ENCODE data around the gene TBC1D9B.

The TBC1D9B gene

DNA sequence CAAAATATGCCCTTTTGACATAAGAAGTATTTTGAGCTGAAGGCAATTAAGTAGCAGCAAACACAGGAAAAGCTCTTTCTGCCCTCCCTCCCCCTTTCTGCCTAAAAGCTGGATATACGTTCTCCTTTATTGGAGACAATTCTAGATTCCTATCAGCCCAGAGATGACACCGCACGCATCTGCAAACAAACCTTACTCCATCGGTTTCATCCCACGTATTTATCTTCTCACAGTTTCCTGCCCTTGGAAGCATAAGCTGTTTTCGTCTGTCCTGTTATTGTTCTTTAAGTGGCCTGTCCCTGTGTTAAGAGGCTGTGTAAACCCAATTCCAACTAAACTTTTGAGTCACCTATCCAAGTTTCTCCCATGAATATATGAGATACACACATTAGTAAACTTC lies 11.8 kb downstream of the TBC1D9B start:
- H3K4me3 ChIP-seq (ENCODE audit: low read depth, low read length) = no peak overlapping the region
- DNase-seq (ENCODE audit: low read depth) = no peak
- TF ChIP-seq, protein P1, sequence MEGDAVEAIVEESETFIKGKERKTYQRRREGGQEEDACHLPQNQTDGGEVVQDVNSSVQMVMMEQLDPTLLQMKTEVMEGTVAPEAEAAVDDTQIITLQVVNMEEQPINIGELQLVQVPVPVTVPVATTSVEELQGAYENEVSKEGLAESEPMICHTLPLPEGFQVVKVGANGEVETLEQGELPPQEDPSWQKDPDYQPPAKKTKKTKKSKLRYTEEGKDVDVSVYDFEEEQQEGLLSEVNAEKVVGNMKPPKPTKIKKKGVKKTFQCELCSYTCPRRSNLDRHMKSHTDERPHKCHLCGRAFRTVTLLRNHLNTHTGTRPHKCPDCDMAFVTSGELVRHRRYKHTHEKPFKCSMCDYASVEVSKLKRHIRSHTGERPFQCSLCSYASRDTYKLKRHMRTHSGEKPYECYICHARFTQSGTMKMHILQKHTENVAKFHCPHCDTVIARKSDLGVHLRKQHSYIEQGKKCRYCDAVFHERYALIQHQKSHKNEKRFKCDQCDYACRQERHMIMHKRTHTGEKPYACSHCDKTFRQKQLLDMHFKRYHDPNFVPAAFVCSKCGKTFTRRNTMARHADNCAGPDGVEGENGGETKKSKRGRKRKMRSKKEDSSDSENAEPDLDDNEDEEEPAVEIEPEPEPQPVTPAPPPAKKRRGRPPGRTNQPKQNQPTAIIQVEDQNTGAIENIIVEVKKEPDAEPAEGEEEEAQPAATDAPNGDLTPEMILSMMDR (IDR thresholded peaks at IDR 0.05; ENCODE audit: low read depth, low read length, missing control alignments) = no peak
- in situ Hi-C loops (cut with HindIII; ENCODE audit: low sequenced_read_pairs) = no loop called here

DNA sequence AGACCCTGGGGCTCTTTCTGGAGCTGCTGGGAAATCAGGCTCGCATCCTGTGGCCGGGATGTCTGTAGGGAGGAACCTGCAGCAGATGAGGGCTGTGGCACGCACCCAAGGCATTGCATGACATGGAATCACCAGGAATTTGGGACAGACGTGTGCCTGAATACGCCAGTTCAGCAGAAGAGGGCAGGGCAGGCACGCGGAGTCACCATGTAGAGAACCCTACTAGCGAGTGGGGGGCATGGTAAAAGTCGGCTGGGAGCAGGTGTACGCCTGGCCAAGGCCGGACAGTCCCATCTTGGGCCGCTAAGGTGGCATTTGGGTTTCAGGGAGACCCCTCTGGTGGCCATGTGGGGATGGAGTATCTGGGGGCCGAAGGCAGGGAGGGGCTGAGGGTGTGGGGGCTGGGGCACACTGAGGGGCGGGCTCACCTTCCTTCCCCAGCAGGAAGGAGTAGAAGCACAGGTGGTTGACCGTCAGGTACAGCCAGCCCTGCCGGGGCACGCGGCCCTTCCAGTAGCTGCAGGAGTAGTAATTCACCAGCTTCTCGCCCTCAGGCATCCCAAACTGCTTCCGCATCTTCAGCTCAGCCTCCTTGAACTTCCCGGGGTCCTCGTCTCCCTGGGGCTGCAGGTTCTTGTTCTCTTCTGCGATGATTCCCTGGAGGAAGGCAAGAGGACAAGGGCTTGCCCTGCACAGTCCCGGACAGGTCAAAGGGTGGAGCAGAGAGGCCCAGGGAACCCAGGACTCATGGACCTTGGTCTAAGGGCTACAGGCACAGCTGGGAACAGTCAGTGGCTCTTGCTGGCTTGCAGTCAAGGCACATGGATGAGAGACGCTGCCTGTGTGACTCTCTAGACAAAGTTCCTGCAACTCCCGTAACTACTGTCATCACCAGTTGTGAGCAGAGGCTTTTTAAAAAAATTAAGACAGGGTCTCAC lies 13.5 kb downstream of the TBC1D9B start:
- no peak overlapping the region for H3K4me3 ChIP-seq (ENCODE audit: low read depth, low read length)

DNA sequence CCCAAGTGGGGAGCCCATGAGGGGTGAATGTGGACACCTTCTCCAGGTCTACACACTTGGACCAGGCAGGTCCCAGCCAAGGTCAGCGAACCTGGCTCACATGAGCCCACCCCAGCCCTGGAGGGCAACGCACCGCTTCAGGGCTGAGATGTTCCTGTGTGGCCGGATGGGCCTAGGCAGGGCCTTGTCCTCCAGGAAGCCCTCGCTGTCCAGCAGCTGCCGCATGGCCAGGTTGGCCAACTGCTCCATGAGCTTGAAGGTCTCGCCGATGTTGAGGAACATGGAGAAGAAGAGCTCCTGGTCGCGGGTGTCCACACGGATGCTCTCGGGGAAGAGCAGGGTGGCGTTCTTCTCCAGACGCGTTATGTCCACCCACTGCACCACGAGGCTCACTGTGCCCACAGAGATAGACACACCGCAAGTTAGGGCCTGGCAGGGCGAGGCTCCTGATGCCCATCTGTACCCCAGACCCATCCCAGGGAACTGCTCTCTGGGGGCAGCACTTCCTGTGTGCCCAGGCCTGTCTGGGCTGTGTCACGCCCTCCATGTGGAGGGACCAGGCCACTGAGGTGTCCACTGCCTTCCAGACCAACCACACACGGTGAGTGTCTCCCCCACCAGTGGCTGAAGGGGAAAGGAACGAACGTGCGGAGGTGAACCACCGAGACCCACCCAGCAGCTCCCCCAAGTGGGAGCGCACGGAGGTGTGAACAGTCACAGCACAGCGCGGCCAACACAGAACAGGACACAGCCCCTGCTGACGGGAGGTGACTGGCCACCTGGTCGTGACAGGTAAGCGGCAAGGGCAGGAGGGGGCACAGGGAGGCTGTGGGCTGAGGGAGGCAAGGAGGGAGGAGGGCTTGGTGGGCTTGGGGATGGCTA lies 14.4 kb downstream of the TBC1D9B start:
- in situ Hi-C loops (cut with HindIII; ENCODE audit: low sequenced_read_pairs) = no loop called here
- no peak overlapping the region for H3K4me3 ChIP-seq (ENCODE audit: low read depth, low read length)
- TF ChIP-seq, protein P1 (IDR thresholded peaks at IDR 0.05; ENCODE audit: low read depth, low read length, missing control alignments) = no peak
- DNase-seq (ENCODE audit: low read depth) = no peak

More for the DNA sequence above, 13.5 kb downstream of the TBC1D9B start:
- in situ Hi-C loops (cut with HindIII; ENCODE audit: low sequenced_read_pairs) = no loop called here
- TF ChIP-seq, protein P1 (IDR thresholded peaks at IDR 0.05; ENCODE audit: low read depth, low read length, missing control alignments) = no peak
- no peak for DNase-seq (ENCODE audit: low read depth)

DNA sequence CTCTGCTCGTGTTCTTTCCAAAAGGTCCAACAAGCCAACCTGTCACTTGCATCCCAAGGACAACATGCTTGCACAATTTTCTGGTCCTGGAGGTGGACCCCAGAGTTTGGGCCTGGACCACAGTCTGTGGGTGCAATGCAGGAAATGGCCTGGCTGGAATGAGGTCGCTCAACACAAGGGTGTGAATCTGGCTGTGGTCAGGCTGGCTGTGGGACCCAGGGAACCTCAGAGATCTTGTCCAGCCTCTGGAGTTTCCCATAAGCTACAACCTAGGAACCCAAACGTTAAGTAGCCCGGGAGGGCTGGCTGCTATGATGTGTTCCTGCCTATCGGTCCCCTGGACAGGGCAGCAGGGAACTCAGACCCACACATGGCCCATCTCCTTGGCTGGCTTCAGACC lies 15.4 kb downstream of the TBC1D9B start:
- in situ Hi-C loops (cut with HindIII; ENCODE audit: low sequenced_read_pairs) = no loop called here
- TF ChIP-seq, protein P1 (IDR thresholded peaks at IDR 0.05; ENCODE audit: low read depth, low read length, missing control alignments) = no peak
- no peak overlapping the region for H3K4me3 ChIP-seq (ENCODE audit: low read depth, low read length)
- DNase-seq (ENCODE audit: low read depth) = no peak

DNA sequence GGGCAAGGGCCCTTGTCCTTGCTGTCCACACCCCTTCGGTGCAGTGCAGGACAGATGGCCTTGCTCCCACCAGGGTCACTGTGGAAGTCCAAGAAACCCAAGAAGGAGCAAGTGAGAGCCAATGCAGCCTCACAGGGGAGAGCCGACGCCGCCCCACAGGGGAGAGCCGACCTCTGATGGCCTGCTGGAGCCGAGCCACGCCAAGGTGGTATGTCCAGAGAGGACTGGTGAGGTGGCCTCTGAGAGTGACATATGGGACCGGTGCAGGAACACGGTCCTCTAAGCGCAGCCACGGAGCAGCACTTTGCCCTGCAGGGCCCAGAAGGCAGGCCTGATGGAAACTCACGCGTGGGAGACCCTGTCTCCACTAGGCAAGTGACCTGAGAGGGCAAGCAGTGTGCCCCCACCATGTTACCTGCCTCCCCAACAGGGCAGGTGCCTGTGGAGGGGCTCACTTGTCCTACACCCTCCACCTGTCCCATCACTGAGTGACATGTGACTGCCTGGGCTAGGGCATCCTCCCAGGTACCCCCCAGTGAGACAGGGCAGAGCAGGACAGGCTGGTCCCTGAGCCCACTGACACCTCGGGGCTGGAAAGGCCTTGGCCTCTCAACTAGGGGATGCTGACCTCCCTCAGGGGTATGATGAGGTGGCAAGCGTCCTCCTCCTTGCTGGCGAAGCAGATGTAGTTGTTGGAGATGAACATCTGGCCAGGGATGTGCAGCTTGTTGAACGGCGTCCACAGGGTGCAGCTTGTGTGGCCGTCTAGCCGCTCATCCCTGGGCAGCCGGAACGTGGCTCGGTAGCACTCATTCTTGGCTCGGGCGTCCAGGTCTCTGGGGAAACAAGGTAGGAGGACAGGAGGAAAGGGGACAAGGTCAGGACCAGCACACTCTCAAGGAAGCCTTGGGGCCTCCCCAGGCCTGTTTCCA lies 16.7 kb downstream of the TBC1D9B start:
- in situ Hi-C loops (cut with HindIII; ENCODE audit: low sequenced_read_pairs) = no loop called here
- TF ChIP-seq, protein P1 (IDR thresholded peaks at IDR 0.05; ENCODE audit: low read depth, low read length, missing control alignments) = no peak
- no peak overlapping the region for H3K4me3 ChIP-seq (ENCODE audit: low read depth, low read length)
- no peak for DNase-seq (ENCODE audit: low read depth)

Measured in astrocyte of the cerebellum (primary cell).